ENCODE results near the gene IL4R.

DNA sequence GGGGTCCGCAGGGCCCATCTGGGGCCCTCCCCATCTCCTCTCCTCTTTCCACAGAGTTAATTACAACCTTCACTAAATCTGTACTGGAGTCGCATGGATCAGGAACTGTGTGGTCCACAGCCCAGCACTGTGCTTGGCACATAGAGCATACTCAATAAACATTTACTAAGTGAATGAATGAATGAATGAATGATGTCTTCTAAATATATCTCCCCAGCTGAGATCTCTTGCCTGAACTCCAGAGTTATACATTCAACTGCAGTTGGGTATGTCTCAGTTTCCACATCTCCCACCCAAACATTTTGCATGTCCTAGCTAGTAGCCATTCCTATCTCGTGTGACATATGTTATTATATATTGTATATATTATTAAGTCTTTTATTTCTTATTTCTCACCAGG lies 59.5 kb downstream of the IL4R start:
- TF ChIP-seq, protein P1, sequence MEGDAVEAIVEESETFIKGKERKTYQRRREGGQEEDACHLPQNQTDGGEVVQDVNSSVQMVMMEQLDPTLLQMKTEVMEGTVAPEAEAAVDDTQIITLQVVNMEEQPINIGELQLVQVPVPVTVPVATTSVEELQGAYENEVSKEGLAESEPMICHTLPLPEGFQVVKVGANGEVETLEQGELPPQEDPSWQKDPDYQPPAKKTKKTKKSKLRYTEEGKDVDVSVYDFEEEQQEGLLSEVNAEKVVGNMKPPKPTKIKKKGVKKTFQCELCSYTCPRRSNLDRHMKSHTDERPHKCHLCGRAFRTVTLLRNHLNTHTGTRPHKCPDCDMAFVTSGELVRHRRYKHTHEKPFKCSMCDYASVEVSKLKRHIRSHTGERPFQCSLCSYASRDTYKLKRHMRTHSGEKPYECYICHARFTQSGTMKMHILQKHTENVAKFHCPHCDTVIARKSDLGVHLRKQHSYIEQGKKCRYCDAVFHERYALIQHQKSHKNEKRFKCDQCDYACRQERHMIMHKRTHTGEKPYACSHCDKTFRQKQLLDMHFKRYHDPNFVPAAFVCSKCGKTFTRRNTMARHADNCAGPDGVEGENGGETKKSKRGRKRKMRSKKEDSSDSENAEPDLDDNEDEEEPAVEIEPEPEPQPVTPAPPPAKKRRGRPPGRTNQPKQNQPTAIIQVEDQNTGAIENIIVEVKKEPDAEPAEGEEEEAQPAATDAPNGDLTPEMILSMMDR (conservative IDR thresholded peaks at IDR 0.05; ENCODE audit: low read depth, low read length): no peak
- TF ChIP-seq EZH2 (IDR thresholded peaks at IDR 0.05; ENCODE audit: low read length, unreplicated experiment): no peak
- TF ChIP-seq EZH2phosphoT487 (IDR thresholded peaks at IDR 0.05; ENCODE audit: borderline replicate concordance, low read length): no peak

Measured in PC-3 (cell line).